HG02763 (cell line): ENCODE data around the gene HM13.
"Not testable (repeated sequence)": the region's sequence is repeated elsewhere in the genome, so short reads cannot be mapped to it uniquely, and the experiment has no call there.

Source experiments
- ATAC-seq: cut with Tn5 transposase; IDR thresholded peaks from one replicate; pipeline ENCODE4 v1.9.1; 2021; ENCODE audit warnings: mild to moderate bottlenecking, moderate library complexity; ENCODE audit not compliant: unreplicated experiment

HM13 gene

GRCh38 chr20:31542201-31542842, 28.1 kb downstream of the HM13 start:
- no peak for ATAC-seq

DNA sequence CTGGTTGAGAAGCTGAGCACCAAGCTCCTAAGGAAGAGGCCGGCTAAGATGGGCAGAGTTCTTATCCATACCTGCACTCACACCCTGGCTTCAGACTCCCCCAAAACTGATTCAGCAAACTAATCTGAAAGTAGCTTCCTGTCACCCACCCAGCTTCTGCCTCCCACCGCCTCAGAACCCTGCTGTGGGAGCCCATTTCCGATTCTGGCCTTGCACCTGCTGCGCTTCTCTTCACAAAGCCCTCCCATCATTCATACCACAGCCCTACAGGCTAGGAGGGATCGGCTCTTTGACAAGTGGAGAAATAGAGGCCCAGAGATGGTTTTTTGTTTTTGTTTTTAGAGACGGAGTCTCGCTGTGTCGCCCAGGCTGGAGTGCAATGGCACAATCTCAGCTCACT, 28.7 kb downstream of the HM13 start:
- ATAC-seq: no peak

DNA sequence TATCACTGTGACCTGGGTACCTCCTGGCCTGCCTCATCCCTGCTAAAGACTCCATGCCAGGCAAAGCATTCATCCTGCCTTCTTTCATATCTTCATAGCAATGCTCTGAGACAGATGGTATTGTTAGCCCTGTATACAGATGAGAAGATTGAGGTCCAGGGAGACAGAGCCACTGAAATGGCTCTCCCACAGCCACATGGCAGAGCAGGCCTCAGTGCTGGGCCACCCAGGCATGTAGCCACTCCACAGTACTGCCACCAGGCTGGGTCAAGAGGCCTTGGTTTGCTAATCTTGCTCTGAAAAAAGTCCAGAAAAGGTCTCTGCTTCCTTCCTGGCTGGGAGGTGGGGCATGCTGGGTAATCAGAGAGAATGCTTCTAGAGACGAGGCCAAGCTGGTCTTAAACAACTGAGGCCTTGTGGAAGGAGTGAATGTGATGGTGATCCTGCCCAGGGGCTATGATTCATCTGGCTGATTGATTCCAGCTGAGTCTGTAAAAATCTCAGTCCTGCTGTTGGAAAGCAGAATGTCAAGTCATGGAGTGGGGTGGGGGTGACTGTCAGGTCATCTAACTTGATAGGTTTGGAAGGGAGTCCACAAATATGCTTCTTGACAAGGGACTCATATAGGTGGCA, 29.8 kb downstream of the HM13 start:
- no peak for ATAC-seq

- ATAC-seq: no peak
Observed at GRCh38 chr20:31544600-31544999, 30.4 kb downstream of the HM13 start.

DNA sequence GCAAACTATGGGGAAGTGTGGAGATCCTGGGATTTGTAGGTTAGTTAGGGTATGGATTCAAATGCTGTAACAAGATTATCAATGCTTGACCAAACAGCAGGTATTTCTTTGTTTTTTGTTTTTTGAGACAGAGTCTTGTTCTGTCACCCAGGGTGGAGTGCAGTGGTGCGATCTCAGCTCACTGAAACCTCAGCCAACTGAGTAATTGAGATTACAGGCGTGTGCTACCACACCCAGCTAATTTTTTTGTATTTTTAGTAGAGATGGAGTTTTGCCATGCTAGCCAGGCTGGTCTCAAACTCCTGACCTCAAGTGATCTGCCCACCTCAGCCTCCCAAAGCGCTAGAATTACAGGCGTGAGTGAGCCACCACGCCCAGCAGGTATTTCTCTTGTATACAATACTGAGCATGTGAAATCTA, 31.4 kb downstream of the HM13 start:
- not testable (repeated sequence) for ATAC-seq

- ATAC-seq: peak; percentile 83
Observed at GRCh38 chr20:31547017-31547675, 32.9 kb downstream of the HM13 start.

DNA sequence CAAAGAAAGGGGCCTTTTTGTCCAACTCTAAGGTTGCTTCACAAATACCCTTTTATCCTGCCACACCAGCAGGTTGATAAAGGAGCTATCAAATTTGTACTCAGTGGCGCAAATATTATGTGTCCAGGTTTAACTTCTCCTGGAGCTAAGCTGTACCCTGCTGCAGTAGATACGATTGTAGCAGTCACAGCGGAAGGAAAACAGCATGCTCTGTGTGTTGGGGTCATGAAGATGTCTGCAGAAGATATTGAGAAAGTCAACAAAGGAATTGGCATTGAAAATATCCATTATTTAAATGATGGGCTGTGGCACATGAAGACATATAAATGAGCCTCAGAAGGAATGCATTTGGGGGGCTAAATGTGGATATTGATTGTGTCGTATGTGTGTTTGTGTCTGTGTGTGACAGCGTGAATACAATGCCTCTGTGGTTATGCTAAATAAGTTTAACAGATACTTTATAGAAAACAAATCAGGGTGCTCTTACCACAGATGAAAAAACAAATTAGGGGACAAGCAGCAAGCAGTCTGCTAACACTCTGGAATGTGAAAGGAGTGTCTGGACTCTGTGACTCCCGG, 33.6 kb downstream of the HM13 start:
- ATAC-seq: no peak

- no peak for ATAC-seq
Observed at GRCh38 chr20:31548820-31549512, 34.7 kb downstream of the HM13 start.

GRCh38 chr20:31549513-31549880, 35.3 kb downstream of the HM13 start:
- ATAC-seq: no peak

GRCh38 chr20:31550099-31550498, 35.9 kb downstream of the HM13 start:
- ATAC-seq: no peak

- ATAC-seq: no peak
Observed at GRCh38 chr20:31551163-31552081, 37.2 kb downstream of the HM13 start.

GRCh38 chr20:31555203-31555775, 41.0 kb downstream of the HM13 start:
- no peak for ATAC-seq

DNA sequence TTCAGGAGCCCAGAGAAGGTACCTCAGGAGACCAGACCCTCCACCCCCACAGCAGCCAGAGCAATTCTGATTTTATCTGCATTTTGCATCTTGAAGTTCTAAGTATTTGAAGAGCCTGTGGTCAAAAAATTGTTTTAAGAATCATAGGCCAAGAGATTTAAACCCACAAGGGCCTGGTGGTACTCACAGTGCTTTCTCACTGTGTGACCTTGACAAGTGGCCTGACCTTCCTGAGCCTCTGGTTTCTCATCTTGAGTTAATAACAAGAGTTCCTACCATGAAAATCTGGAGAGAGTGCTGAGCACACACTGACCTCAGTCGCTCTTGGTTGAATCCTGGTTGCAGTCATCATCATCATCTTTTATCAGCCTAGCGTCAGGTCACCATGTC, 45.5 kb downstream of the HM13 start:
- ATAC-seq: no peak

- no peak for ATAC-seq
Observed at GRCh38 chr20:31560094-31560745, 46.0 kb downstream of the HM13 start.

- no peak for ATAC-seq
Observed at GRCh38 chr20:31560746-31561598, 46.7 kb downstream of the HM13 start.

GRCh38 chr20:31562241-31562640, 48.0 kb downstream of the HM13 start:
- ATAC-seq: no peak

DNA sequence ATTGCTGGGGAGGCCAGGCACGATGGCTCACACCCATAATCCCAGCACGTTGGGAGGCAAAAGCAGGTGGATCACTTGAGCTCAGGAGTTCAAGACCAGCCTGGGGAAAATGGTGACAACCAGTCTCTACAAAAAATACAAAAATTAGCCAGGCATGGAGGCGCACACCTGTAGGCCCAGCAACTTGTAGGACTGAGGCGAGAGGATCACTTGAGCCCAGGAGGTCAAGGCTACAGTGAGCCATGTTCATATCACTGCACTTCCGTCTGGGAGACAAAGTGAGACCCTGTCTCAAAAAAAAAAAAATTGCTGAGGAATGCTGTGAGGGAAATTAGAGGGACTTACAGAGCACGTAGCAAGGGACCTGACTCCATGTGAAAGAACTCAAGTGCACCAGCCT, 50.0 kb downstream of the HM13 start:
- ATAC-seq: no peak

- no peak for ATAC-seq
Observed at GRCh38 chr20:31565699-31566318, 51.6 kb downstream of the HM13 start.
